HG02763 (cell line): Measurements from ENCODE around the gene ITGB1BP2.
"Not testable (repeated sequence)": the region's sequence is repeated elsewhere in the genome, so short reads cannot be mapped to it uniquely, and the experiment has no call there.

Experiments used
- ATAC-seq: cut with Tn5 transposase; IDR thresholded peaks from one replicate; pipeline ENCODE4 v1.9.1; 2021; ENCODE audit warnings: mild to moderate bottlenecking, moderate library complexity; ENCODE audit not compliant: unreplicated experiment

ITGB1BP2 gene

DNA sequence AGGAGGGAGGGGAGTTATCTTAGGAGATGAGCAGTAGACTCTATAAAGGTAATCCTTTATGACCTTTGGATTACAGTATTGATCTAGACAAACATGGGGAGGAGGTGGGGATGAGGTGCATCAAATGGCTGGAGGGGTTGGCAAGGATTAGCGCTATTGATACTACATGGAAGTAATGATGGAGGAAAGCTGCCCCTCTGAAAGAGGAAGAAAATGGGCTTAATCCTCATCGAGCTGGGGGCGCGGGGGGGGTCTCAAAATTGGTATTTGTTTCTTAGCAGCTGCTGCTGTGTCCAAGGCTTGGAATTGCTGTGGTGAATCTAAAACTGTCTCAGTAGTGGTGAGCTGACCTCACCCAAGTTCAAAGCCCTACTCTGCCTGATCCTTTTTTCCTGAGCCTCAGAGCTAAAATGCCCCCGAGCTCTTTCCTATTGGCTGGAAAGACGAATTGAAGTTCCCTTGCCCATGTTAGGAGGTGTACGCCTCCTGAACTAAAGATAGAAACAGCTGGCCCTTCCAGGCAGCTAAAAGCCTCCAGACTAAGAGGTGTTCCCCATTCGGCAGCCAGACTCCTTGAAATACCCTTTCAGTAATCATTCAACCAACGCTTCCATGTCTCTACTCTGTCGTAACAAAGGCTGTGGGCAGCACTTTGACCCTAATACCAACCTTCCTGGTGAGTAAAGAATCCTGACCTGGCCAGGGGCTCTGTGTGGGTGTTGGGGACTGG, at the start of gene ITGB1BP2:
TSS of gene ITGB1BP2 (plus strand) at position 556 of the 730 bp plus-strand sequence. CDS start at position 613, 57 bp downstream.
- ATAC-seq, result no peak

DNA sequence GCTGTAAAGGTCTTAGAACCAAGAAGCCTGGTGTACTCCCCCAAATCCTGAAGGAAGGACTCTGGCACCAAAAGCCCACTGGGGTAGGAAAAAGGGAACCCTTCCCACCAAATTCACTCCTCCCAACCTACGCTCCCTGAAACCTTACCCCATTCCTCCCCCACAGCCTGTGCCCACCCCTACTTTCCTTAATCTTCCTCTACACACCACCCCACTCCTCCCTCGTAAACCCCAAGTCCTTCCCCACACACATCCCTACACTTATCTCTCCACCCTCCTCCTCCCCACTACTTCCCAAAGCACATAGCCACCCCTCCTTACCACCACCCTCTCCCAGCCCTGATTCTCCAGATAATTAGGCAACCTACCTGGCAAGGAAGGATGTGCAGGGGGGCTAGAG, 49.3 kb upstream of the ITGB1BP2 start:
- ATAC-seq, result no peak

DNA sequence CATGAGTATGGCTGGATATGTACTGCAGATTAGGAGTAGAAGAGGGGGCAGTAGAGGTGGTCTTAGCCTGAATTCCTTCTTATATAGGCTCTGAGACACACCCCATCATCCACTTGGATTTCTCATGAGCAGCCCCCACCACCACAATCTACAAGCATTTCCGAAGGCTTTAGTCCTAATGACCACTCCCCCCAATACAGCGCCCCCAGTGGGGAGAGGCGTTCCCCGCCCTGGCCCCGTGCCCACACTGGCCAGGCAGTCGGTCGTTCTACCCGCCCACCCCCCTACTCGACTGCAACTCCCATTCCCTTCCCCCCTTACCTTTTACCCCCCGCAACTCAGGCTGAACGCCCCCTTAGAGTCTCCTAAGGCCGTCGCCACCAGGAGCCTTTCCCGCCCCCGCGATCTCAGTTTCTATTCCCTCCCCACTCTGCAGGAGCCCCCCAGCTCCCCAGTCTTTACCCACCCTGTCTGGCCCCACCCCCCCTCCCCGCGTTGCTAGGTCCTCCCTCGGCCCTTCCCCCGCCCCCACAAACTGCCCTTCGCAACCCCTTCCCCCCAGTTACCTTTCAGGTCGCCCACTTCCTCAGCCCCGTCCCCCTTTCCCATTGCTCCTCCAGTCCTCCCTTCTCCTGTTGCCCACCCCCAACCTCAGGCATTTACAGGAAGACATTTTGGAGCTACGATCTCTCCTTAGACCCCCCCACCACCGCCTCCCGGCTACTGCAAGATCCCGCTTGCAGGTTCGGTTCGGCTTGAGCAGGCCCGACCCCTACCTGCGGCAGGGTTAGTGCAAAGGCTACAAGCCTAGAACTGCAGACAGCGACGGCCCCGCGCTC, 48.1 kb upstream of the ITGB1BP2 start:
- no peak for ATAC-seq

DNA sequence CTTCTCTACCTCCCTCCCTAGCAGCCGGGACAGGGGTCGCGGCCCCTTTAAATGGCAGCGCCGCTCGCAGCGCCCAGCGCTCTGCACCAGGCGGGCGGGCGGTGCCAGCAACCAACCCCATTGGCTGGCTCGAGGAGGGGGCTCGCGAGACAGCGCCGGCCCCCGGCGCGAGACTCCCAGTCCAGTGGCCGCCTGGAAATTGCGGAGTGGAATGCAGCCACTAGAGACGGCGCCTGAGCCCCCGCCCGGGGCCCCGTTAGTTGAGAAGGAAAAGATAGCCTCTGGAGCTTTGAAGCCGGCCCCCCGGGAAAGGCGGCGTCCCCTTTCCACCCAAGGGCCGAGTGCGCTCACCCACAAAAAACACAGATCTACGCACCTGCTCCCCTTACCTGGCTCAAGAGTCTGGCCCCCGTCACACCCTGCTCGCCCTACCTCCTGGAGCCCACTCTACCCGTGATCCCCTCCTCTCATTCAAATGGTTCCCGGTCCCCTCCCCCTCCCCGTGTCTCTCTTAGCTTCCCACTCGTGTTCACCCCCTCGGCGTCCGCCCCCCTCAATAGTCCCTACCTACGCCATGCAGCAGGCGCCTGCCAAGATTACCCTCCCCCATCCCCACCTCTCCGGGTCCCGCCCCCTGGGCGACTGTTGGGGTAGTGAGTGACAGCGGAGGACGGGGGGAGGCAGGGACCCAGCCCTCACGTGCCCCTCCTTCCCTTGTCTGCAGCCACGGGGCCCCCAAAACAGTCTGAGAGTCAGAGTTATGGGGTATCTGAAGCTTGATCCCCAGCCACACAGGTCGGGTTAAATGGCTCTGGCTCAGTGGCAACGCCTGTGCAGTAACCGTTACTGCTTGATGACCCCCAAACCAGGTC, 47.2 kb upstream of the ITGB1BP2 start, which contains the start of gene ZMYM3:
TSS of gene ZMYM3 (minus strand) at position 49 of the 872 bp plus-strand sequence. CDS start 885 bp downstream, outside the sequence.
- peak; percentile 76 for ATAC-seq

DNA sequence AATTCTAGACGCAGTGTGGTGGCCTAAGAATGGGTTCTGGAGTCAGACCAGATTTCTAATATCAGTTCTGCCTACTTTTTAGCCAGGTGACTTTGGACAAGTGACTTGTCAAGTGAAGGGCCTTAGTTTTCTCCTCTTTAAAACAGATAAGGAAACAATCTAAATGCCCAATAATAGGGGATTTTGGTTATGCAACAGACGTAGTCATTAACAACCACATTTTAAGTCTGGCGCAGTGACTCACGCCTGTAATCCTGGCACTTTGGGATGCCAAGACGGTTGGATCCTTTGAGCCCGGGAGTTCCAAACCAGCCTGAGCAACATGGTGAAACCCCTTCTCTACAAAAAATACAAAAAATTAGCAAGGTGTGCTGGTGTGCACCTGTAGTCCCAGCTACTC, 45.5 kb upstream of the ITGB1BP2 start:
- ATAC-seq, result no peak

DNA sequence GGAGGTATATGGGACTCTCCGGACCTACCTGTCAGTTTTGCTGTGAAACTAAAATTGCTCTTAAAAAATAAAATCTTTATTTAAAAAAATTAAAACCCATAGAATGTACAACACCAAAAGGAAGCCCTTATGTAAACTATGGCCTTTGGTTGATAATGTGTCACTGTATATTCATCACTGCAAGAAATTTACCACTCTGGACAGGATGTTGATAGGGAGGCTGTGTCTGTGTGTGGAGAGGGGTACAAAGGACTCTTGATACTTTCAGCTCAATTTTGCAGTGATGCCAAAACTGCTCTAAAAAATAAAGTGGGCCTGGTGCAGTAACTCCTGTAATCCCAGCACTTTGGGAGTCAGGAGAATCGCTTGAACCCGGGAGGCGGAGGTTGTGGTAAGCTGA, 44.7 kb upstream of the ITGB1BP2 start:
- ATAC-seq, result no peak

DNA sequence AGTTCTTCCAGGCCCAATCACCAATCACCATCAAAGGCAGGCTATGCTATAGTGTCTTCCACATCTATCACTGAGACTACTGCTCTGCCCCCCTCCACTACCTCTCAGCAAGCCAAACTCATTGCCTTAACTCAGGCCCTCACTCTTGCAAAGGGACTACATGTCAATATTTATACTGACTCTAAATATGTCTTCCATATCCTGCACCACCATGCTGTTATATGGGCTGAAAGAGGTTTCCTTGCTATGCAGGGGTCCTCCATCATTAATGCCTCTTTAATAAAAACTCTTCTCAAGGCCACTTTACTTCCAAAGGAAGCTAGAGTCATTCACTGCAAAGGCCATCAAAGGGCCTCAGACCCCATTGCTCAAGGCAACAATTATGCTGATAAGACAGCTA, 32.9 kb upstream of the ITGB1BP2 start:
- ATAC-seq, result not testable (repeated sequence)

DNA sequence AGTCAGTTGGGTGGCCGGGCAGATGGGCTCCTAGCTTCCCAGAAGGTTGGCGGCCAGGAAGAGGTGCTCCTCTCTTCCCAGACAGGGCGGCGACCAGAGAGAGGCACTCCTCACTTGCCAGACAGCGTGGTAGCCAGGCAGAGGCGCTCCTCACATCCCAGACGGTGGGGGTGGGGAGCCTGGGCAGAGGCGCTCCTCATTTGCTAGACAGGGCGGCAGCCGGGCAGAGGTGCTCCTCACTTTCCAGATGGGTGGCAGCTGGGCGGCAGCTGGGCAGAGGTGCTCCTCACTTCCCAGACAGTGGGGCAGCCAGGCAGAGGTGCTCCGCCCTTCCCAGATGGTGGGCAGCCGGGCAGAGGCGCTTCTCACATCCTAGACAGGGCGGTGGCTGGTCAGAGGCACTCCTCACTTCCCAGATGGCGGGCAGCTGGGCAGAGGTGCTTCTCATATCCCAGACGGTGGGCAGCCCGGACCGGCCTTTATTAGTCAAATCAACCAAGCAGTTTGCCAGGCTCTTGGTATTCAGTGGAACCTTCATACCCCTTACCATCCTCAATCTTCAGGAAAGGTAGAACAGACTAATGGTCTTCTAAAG, 31.7 kb upstream of the ITGB1BP2 start:
- no peak for ATAC-seq

DNA sequence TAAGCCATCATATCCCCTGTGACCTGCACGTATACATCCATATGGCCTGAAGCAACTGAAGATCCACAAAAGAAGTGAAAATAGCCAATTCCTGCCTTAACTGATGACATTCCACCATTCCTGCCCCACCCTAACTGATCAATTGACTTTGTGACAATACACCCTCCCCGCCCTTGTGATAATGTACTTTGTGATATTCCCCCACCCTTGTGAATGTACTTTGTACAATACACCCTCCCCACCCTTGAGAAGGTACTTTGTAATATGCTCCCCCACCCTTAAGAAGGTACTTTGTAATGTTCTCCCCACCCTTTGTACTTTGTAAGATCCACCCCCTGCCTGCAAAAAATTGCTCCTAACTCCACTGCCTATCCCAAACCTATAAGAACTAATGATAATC, 29.2 kb upstream of the ITGB1BP2 start:
- ATAC-seq, result not testable (repeated sequence)

DNA sequence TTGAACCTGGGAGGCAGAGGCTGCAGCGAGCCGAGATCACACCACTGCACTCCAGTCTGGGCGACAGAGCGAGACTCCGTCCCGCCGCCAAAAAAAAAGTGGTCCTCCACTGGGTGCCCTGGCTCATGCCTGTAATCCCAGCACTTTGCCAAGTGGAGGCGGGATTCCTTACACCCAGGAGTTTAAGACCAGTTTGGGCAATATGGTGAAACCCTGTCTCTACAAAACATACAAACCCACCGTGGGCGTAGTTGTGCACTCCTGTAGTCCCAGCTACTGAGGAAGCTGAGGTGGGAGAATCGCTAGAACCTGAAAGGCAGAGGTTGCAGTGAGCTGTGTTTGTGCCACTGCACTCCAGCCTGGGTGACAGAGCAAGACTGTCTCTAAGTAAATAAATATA, 20.2 kb upstream of the ITGB1BP2 start:
- ATAC-seq, result not testable (repeated sequence)

DNA sequence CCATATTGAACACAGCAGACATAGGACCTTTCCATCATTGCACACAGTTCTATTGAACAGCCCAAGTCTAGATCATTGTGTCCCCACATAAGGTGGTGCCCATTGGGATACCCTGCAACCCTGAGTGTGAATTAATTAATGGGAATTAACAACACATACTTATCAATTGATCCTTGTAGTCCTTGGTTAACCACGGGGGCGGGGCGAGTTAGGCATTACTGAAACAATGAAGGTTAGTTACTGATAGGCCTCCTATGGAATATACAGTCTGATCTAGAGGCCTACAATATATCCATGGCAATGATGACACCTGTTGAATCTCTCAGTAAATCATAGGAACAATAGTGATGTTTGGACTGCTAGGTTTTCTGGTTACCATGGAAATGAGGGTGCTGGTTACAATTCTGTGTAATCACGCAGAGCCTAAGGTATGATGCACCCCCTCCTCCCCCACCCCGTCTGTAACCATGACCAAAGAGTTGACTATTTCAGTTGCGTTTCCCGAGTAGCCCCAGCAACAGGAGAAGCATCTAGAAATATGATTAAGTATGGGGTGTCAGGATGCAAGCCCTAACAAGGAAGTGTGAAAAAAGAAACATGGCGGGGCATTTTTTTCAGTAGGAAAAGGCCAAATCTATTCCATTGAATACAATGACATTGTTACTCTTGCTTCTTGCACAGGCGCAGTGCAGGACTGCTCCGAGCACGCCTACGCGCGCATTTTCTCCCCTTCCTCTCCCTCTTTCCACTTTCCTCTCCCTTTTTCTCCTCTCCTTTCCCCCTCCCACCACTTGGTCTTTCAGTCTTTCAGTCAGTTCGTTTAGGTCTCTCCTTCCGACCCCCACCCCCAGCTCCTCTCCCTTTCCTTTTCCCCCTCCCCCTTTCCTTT, 18.8 kb upstream of the ITGB1BP2 start:
- peak; percentile 31 for ATAC-seq

DNA sequence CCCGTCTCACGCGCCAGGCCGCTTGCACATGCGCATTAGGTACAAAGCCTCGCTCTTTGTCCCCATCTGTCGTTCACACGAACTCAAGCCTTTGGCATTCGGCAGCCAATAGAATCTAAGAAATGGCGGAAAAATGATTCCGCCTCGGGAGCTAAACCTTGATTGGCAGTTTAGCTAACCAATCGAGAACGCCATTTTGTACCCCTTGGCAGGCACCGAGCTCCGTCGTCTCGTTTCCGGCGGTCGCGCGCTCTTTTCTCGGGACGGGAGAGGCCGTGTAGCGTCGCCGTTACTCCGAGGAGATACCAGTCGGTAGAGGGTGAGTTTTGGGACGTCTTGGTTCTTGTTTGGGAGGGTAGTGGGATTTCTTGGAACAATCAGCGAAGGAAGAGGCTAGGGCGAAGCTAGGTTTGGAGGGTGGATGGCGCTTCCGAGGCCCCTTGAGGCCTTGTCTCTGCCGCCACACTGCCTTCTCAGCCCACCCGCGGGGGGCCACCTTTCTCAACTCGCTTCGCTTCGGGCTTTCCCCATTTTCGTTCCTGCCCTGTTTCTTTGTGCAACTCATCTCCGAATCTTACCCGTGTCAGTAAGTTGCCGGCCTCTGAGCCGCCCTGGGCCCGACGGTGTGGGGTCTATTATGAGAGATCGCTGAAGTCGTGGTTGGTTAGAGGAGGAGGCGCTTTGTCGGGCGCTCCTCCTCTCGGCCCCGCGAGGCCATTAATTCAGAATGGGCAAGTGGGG, 18.0 kb upstream of the ITGB1BP2 start, which contains the start of gene NONO:
TSS of gene NONO (plus strand) at position 233 of the 741 bp plus-strand sequence. CDS start 7,003 bp downstream, outside the sequence.
- ATAC-seq, result peak; percentile 81

DNA sequence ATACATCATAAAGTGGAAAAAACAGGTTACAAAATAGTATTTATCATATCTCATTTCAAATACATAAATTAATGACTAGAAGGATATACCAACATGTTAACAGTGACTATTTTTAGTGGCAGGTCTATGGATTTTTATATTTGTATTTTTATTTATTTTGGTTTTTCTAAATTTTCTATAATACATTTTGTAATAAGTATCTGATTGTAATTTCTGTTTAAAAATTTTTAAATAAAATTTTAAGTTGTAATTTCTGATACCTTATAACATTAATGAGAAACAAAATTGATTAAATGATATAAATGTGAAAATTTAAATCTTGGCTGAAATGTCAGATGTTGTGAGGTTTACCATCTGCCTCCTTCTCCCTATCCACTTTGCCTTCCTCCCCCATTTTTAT, 15.6 kb upstream of the ITGB1BP2 start:
- no peak for ATAC-seq

DNA sequence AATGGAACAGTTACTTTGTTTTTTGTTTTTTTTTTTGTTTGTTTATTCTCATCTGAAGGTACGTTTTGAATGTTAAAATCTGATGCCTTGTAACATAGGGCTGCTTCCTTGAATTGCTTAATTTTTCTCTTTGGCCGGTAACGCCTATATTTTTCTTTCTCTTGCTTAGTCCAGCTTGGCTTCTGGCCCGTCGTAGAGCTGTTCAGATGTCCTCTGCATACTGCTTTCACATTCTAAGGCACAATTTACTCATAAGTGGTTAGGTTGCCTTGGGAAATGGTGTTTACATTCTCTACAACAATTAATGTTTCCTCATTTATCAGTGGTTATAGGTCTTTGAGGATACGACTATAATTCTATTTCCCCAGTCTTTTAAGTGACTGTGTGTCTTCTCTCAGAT, 10.2 kb upstream of the ITGB1BP2 start:
- no peak for ATAC-seq

DNA sequence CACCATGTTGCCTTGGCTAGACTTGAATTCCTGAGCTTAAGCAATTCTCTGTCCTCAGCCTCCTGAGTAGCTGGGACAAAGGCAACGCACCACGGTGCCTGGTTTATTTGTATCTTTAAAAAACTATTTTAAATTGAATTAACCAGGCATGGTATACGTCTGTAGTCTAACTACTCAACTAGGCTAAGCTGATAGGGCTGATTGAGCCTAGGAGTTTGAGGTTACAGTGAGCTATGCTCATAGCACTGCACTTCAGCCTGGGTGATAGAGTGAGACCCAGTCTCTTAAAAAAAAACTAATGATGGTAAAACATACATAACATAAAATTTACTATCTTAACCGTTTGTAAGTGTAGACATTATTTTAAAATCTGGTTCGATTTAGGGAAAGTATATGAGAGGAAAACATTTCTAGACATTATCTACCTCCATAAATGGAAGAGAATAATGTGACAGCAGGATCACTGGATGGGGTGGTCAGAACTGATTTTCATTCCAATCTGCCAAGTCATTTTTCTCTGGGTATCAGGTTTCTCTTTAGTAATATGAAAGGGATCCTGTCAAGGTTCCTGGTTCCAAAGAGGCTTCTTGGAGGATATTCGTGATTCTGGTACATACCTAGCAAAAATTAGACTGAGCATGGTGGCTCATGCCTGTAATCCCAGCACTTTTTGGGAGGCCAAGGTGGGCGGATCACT, 8.7 kb upstream of the ITGB1BP2 start:
- no peak for ATAC-seq

DNA sequence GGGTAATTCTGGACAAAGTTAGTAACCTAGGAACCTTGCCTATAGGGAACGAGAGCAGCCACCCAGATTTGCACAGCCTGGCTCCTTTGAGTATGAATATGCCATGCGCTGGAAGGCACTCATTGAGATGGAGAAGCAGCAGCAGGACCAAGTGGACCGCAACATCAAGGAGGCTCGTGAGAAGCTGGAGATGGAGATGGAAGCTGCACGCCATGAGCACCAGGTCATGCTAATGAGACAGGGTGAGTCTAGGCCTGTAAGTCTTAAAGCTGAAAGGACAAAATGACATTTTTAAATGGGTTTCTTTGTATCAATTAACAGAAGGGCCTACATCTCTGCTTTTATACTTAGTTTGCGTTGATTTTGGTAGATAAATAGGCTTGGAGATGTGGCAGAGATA, 4.7 kb upstream of the ITGB1BP2 start:
- ATAC-seq, result no peak

DNA sequence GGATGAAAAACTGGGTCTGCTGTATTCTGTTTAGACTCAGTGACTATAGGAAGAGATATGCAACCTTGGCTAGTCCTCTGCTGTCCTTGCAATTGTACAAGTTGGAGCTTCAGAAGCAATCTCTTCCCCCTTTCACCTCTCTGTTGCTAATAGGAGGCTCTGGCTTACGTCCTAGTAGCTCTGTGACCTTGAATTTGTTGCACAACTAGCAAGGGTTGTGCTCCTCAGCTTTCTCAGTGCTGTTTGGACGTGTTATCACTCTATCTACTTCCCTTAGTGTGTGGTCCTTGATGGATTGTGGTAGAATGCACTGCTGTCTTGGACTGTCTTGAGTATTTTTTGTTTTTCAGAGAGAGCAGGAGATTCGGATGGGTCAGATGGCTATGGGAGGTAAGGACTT, 3.4 kb upstream of the ITGB1BP2 start:
- ATAC-seq, result no peak

DNA sequence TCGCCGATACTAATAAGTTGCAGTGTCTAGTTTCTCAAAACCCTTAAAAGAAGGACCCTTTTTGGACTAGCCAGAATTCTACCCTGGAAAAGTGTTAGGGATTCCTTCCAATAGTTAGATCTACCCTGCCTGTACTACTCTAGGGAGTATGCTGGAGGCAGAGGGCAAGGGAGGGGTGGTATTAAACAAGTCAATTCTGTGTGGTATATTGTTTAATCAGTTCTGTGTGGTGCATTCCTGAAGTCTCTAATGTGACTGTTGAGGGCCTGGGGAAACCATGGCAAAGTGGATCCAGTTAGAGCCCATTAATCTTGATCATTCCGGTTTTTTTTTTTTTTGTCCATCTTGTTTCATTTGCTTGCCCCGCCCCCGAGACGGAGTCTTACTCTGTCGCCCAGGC, 1.5 kb upstream of the ITGB1BP2 start:
- ATAC-seq, result not testable (repeated sequence)
